Gastroesophageal sphincter (tissue), 3 donors: Measurements from ENCODE around the gene ZC3H10.

ENCODE experiments used
- POLR2A ChIP-seq, 2 donors: fragments of 450-650 bp; IDR thresholded peaks; one replicate each; pipeline ENCODE4 v1.6.1; 2017; ENCODE audit warnings: antibody characterized with exemption in 2 of 2, mild to moderate bottlenecking in 2 of 2, moderate library complexity in 1 of 2
- TF ChIP-seq, protein P1 (sequence below), 4 experiments: fragments of 200-600 bp in 2 of 4; fragments of 450-650 bp in 2 of 4; sonication (generic) in 1 of 4; IDR thresholded peaks; one replicate each; pipeline ENCODE4 v1.5.1; 2017 to 2019; ENCODE audit warnings: antibody characterized with exemption in 4 of 4, mild to moderate bottlenecking in 2 of 4, moderate library complexity in 2 of 4

DNA sequence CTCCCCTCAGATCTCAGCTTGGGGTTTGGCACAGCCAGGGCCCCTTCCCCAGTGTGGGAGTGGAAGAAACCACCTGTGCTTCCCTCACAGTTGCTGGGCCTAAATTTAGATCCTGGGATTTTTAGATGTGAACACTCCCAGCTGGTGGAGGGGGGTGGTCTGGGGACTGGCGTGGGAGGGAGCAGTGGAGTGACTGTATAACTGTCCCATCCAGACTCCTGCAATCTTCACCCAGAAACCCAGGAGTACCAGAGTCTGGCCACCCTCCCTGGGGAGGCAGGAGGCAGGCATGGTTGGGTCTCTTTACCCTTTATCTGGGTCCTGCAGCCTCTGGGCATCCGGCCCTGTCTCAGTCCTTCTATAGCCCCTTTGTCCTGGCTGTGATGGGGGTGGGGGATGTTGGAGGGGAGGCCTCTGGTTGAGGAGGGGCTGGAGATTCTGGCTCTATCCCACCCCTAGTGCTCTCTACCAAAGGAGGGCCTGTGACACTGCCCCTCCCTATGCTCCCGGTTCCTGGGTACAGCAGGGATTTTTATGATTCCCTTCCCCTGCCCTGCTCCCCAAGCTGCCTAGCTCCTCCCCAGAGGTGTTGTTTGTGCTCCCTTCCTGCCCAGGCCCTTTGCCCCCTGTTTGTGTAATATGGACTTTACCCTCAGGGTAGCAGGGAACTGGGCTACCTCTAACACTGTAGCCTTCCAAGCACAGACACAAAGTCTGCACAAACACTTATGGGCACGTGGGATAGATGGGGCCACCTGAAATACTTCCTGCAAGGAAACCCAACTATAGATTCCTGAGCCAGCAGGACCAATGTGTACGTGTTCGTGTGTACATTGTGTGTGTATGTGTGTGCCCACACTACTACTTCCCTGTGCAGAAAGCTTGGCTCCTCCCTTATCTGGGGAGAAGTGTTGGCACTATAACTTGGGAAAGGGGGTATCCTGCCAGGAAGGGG lies 36.4 kb upstream of the ZC3H10 start:
- TF ChIP-seq, protein P1, sequence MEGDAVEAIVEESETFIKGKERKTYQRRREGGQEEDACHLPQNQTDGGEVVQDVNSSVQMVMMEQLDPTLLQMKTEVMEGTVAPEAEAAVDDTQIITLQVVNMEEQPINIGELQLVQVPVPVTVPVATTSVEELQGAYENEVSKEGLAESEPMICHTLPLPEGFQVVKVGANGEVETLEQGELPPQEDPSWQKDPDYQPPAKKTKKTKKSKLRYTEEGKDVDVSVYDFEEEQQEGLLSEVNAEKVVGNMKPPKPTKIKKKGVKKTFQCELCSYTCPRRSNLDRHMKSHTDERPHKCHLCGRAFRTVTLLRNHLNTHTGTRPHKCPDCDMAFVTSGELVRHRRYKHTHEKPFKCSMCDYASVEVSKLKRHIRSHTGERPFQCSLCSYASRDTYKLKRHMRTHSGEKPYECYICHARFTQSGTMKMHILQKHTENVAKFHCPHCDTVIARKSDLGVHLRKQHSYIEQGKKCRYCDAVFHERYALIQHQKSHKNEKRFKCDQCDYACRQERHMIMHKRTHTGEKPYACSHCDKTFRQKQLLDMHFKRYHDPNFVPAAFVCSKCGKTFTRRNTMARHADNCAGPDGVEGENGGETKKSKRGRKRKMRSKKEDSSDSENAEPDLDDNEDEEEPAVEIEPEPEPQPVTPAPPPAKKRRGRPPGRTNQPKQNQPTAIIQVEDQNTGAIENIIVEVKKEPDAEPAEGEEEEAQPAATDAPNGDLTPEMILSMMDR (IDR thresholded peaks at IDR 0.05), result no peak
- no peak for TF ChIP-seq POLR2A (IDR thresholded peaks at IDR 0.05)
